RPMI7951 (cell line): ENCODE results near the gene ZBTB20. TPM values are rescaled to one million over a fixed set of nuclear protein-coding genes. Genes with fewer than 3 reads are reported as not detected.

ENCODE experiments used
- DNase-seq: peaks from one replicate; pipeline ENCODE4 v3.0.0-alpha.2; 2012; ENCODE audit warnings: low read depth
- total RNA-seq: library from RNA; depleted of rRNA; stranded (reverse); fragments of >200 nt; shearing (Covaris generic); gene quantifications from 2 replicates; pipeline ENCODE4 v1.2.3, GENCODE V29; 2014

ZBTB20 gene
- total RNA-seq, 1 experiment from 2014 or later: 9.0 TPM

- no peak for DNase-seq
These were observed 666.0 kb downstream of the ZBTB20 start for GRCh38 chr3:114481113-114481512.

- DNase-seq: no peak
These were observed 666.6 kb downstream of the ZBTB20 start for GRCh38 chr3:114480442-114480841.

DNA sequence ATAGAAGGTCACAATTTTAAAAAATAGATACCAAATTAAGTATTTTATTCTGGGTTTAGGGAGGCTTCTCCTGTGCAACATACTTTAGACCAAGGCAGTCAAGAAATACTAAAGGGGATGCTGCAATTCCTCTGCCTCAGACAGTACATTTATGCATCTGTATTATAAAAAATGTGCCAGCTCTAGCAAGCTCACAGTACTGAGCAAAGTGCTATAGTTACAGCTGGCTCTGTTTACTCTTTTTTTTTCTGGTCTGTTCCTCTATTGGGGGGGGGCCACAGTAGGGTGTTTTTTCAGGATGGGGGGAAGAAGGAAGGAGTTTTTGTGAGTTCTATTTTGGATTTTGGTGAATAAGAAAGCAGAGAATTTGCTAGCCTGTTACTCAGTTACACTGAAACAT lies 668.3 kb downstream of the ZBTB20 start:
- DNase-seq: no peak

DNA sequence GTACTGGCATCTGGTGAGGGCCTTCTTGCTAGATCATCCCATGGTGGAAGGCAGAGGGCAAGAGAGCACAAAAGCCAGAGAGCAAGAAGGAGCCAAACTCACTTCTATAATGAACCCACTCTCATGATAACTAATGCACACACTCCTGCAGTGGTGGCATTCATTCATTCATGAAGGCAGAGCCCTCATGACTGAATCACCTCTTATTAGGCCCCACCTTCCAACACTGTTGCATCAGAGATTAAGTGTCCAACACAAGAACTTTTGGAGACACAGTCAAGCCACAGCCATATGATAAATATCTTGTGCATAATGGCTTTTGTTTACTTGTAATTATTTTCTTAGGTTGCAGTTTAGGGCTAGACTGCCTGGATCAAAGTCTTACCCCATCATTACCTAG lies 670.6 kb downstream of the ZBTB20 start:
- no peak for DNase-seq

DNA sequence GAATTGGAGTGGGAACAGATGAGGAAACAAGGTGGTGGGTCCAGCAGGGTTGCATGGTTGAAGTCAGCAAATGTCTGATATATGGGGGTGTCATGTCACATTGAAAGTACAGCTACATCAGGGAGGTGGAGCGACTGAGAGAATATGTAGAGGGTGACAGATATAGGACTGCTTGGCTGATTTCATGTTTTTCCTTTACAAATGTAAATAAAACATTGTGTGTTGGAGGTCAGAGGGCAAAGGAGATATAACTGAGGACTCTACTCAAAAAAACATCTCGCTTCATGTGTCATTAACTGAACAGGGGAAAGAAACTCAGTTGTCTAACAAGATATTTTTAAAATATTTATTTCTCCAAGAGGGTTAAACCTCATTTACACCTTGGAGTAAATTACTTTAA lies 675.6 kb downstream of the ZBTB20 start:
- DNase-seq: no peak

GRCh38 chr3:114469070-114469469 lies 678.0 kb downstream of the ZBTB20 start:
- DNase-seq: no peak

DNA sequence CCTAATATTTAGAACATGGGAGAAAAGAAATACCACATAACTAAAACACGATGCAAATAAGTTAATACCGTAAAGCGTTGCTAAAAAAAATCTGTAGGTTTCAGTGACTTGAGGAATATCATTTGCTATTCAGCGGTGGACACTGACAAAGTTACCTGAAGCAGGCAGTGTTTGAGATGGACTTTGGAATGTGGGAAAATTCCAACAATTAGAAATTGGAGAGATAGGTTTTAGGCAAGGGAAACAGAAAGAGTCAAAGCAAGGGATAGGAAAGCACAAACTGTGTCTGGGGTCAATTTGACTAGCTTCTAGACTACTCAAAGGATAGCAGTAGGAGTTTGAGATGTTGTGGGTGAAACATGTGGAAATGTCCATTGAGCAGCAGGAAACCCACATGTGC lies 680.3 kb downstream of the ZBTB20 start:
- no peak for DNase-seq

DNA sequence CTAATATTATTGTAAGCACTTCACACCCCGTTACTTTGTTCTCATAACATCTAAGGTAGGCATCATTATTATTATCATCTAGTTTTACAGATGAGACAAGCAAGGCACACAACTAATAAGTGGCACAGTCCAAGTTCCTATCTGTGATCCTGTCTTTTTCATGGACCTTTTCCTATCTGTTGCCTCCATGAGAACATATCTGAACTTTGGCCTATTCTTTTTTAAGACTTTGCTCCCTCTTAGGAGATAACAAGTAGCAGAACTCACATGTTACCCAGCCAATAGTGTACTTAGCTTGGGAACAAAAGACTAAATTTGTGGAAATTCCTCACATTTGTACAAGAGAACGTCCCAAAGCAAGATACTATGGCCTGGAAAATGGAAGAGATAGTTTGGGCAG lies 680.8 kb downstream of the ZBTB20 start:
- DNase-seq: no peak

GRCh38 chr3:114464548-114464947 lies 682.5 kb downstream of the ZBTB20 start:
- DNase-seq: no peak

DNA sequence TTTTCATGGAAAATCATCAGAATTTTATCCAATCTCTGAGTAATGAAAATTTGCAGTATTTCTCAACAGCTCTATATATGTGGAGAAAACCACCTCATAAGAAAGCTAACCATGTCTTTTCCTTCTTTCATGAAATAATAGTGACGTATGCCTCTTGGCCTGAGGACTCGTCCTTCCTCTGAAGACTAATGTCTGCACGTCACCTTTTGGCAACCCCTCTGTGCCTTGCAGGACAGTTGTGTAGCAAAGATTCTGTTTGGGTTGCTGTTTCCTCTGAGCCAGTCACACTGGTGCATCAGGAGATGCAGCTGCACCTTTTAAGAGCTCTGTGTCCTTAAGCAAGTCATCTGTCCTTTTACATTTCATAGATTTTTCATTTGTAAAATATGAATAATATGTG lies 684.3 kb downstream of the ZBTB20 start:
- DNase-seq: no peak

DNA sequence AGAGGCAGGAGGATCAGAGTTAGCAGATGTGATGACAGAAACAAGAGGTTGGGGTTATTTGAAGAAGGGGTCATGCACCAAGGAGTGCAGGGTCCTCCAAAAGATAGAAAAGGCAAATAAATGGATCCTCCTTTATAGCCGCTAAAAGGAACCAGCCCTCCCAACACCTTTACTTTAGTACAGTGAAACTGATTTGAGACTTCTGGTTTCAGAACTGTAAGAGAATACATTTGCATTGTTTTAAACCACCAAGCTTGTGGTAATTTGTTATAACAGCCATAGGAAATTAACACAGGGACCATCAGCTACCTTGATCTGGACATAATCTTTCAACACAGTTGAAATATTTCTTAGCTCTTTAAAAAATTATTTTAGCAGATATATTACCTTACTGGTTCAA lies 686.6 kb downstream of the ZBTB20 start:
- no peak for DNase-seq

DNA sequence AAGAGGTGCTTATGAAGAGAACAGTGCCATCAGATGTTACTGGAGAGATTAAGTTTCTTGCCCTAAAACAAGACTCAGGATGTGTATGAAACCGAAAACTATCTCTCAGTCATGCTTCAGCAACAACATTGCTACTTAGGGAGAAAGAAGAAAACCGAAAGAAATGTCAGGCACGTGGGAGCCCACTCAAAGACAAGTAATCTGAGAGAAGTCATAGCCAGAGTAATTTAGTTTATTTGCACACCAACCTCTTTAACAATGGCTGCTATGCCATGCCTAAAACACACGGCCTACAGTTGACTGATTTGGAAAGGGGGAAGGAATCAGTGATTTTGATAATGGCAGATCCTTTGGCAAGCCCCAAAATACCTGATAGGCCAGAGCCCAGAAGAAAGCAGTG lies 690.3 kb downstream of the ZBTB20 start:
- DNase-seq: no peak

- no peak for DNase-seq
These were observed 691.7 kb downstream of the ZBTB20 start for GRCh38 chr3:114455432-114455831.

DNA sequence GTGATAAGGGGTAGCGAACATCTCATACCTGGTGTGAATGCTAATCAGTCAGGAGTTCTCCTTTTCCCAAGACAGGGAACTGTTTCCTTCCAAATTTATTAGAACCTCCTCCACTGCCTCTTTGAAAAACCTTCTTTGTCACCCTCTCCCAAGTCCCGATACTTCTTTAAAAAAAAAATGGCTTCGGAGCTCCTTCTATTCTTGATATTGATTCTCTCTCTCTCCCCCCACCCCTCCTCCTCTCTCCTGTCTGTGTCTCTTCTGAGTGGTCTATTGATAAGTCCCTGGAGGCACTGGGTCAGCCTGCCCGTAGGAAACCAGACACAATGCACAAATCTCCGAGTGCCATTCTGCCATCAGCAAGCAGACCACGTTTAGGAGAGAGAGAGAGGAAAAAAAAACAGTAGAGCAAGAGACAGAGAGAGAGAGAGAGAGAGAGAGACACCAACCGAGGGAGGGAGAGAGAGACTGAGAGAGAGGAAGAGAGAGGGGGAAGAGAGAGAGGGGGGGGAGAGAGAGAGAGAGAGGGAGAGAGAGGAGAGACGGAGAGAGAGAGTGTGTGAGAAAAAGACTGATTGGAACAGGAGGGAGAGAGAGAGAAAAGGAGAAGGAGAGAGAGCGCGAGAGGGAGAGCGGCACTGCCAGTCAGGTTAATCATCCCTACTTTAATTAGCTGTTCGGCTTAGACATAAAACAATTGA lies 692.4 kb downstream of the ZBTB20 start:
- DNase-seq: no peak

DNA sequence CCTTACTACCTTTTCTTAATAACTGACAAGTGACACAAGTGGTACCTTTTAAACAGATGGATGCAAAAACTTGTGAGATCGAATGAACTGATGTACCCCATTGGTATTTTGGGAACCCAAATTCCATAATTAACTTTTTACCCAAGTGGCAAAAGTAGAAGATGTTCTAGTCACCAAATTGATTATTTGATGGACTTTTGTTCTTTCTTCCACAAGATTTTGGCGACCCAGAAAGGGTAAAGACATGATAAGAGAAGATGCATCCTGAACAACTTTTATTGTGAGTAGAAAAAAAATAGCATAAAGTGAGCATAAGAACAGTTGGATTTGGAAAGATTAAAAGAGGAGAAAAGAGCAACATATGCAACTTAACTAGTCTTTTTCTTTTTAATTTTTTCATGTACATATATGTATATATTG lies 693.7 kb downstream of the ZBTB20 start:
- DNase-seq: no peak

DNA sequence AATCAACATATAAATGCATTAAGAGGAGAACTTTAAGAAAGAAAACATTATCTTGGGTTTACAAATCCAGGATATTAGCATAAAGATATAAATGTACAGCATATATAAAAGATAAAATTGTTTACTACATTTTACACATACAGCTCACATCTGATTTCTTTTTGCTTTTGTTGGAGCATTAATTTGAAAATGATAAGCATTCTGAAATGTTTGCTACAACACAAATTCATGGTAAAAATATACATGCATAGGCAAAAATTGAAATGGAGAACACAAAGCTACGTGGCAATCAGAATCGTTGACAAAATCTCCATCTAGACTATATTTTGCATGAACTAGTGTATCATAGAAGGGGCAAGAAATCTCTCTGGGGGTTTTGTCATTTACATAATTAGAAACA lies 694.2 kb downstream of the ZBTB20 start:
- DNase-seq: no peak

DNA sequence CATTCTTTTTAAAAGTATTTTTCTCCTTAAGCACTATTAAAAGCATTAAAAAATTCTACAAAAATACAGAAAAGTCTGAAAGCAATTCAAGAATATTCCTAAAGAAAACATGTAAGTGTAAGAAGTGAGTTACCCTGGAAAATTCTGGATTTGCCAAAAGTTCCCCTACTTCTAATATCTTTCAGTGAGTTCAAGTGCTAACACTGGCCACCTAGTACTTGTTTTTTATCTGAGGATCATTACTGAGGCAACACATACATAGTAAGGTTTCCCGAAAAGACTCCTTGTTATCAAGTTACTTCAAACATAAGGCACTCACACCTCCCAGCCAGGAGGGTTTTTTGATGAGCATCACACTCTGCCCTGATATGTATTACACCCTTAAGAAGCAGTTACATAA lies 694.8 kb downstream of the ZBTB20 start:
- DNase-seq: no peak

- DNase-seq: peak; percentile 16
These were observed 695.5 kb downstream of the ZBTB20 start for GRCh38 chr3:114451561-114452018.

DNA sequence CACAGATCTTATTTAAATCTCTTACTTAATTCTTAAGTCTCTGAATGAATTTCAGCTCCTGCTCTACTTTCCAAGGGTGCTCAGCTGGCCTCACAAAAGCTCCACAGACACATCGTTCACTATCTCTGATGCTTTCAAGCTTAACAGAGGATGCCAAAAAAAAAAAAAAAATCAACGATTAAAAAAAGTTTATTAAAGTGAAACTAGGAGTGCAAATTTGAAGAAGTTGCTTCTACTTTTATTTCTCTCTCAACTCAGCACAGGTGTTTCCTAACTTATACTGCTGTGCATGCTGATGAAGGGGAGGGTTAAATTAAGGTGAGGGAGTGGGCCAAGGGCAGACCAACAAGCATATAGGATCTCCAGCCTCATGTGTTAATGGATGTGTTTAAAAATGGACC lies 696.0 kb downstream of the ZBTB20 start:
- no peak for DNase-seq

DNA sequence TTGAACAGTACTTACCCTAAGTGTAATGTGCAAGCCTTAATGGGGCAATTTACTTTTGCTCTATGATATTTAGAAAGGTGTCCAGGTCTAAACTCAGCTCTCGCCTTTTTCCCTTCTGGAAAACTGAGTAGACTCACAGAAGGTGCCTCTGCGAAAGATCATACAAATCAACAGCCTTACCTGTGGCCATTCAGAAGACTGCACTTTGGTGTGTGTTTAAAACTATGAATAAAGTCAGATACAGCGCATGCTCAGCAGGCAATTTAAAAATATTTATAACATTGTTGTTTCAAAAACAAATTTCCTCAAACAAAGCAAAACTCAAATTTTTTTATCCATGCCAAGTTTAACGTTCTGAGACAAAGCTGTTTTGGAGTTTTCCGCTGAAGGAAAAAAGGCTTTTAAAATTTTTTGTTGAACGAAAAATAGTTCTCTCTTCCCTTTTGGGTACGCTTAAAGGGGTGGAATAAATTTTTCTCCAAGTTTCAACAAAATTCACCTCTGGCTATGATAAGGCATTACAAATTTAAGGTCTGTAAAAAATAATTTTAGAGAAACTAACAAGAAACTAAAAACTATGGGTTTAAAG lies 697.0 kb downstream of the ZBTB20 start:
- no peak for DNase-seq

DNA sequence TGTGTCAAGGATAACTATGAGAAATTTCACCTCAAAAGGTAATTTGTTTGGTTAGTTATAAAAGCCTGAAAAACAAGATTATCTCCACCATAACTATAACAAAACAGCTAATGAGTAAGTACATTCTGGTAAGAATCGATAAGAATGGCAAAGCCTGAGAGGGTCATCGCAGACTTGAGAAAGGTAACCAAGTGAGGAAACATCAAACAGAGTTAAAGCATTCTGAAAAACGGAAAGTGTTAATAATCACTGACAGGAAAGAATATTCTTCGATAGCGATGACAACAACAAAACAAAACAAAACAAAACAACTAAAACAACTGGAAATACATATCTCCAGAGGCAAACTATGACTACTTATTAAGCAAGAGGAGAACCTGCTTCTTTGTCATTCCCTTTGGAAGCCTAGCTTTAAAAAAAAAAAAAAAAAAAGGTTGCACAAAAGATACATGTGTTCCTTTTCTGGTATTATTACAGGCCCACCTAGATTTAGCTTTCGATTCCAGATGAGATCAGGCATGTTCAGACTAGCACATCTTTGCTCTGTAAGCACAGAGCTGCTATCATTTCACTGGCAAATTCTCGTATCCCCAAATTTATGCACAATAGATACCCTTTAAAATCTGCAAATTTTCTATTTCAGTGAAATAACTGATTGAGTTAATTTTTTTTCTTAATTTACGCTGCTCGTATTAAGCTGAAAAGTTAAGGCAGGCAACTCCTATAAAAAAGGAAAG lies 697.6 kb downstream of the ZBTB20 start:
- DNase-seq: no peak

- DNase-seq: no peak
These were observed 699.1 kb downstream of the ZBTB20 start for GRCh38 chr3:114447950-114448479.

DNA sequence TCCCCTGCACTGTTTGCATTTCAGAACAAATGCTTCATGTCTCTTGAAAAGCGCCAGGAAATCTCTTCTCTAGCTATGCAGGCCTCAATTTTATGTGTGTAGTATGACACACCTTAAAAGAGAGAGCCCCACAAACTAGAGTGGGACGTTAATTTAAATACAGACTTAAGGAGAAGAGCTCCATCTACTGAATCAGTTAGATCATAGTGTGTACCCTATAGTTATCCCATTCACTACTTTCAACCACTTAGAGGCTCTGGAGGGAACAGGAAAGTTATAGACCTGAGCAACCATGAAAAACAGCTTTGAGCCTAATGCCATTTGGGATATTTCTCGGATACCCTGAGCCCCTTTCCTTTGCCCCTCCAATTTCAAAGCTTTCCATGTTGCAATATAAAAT lies 699.5 kb downstream of the ZBTB20 start:
- DNase-seq: no peak
